Urinary bladder (tissue), 4 donors: Measurements from ENCODE around the gene ATXN1. TPM values are rescaled to one million over a fixed set of nuclear protein-coding genes. Genes with fewer than 3 reads are reported as not detected.
"Not testable (repeated sequence)": the region's sequence is repeated elsewhere in the genome, so short reads cannot be mapped to it uniquely, and the experiment has no call there.

Experiments used
- DNase-seq: peaks from one replicate; pipeline ENCODE4 v3.0.0-alpha.2; 2015; ENCODE audit errors: extremely low spot score
- H3K27ac ChIP-seq: one replicate; pipeline ENCODE4 v1.5.1; 2013; ENCODE audit warnings: low read depth, mild to moderate bottlenecking, moderate library complexity
- H3K36me3 ChIP-seq: one replicate; pipeline ENCODE4 v1.6.1; 2013; ENCODE audit warnings: mild to moderate bottlenecking, moderate library complexity; ENCODE audit not compliant: insufficient read depth
- H3K4me1 ChIP-seq: one replicate; pipeline ENCODE4 v1.6.1; 2013; ENCODE audit warnings: mild to moderate bottlenecking, moderate library complexity; ENCODE audit not compliant: insufficient read depth
- H3K4me3 ChIP-seq: one replicate; pipeline ENCODE4 v1.5.1; 2013; ENCODE audit warnings: low read depth, low read length
- WGBS: extraction: QIAGEN DNeasy Blood & Tissue Kit; methylation state at CpG from one replicate; pipeline ENCODE4 v1.1.7; 2013; 5-methylcytosine and 5-hydroxymethylcytosine counted together
- polyA plus RNA-seq: library from polyadenylated mRNA; stranded (reverse); fragments of 200-250 nt; gene quantifications from one replicate; pipeline ENCODE4 v1.2.3, GENCODE V29; 2013
- total RNA-seq: library from RNA; depleted of rRNA; stranded (reverse); fragments of >200 nt; gene quantifications from one replicate; pipeline ENCODE4 v1.2.3, GENCODE V29; 2014
- donor health status: healthy with polysubstance abuse.
- donor health status: healthy.

ATXN1 gene
- total and polyA plus RNA-seq, 2 donors, result 15.8 to 137 TPM

DNA sequence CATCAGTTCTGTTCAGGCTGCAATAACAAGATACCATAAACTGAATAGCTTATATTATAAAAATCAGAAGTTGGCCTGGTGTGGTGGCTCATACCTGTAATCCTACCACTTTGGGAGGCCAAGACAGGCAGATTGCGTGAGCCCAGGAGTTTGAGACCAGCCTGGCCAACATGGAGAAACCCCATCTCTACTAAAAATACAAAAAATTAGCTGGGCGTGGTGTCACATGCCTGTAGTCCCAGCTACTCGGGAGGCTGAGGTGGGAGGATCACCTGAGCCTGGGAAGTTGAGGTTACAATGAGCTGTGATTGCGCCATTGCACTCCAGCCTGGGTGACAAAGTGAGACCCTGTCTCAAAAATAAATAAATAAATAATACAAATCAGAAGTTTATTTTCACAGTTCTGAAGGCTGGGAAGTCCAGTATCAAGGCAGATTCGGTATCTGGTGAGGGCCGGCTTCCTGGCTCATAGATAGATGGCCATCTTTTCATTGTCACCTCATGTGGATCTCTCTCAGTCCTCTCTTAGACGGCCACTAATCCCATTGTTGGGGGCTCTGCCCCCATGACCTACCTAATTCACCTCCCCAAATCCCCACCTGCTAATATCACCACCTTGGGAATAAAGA is 491.7 kb downstream of the ATXN1 start:
- H3K36me3 ChIP-seq, H3K4me3 ChIP-seq, H3K4me1 ChIP-seq, DNase-seq, H3K27ac ChIP-seq: not testable (repeated sequence)
- WGBS, result 95% methylated on average over 7 of the region's 7 CpGs

GRCh38 chr6:16267428-16268263 is 493.6 kb downstream of the ATXN1 start:
- H3K4me3 ChIP-seq, result no peak overlapping the region
- WGBS, result 97% methylated on average over 23 of the region's 23 CpGs
- no peak for DNase-seq

GRCh38 chr6:16265351-16266341 is 495.6 kb downstream of the ATXN1 start:
- no peak for DNase-seq
- Histone ChIP-seq H3K36me3 (no peaks in the 10 kb centered on the region), H3K4me3 (no peak overlapping the region), H3K4me1 (no peaks in the 10 kb centered on the region), H3K27ac (no peak overlapping the region)
- 96% methylated on average over 31 of the region's 31 CpGs for WGBS

More at GRCh38 chr6:16267428-16268263, 493.6 kb downstream of the ATXN1 start:
- H3K36me3 ChIP-seq, result no peaks in the 10 kb centered on the region
- H3K4me1 ChIP-seq, result no peaks in the 10 kb centered on the region
- no peak overlapping the region for H3K27ac ChIP-seq

GRCh38 chr6:16264785-16265184 is 496.5 kb downstream of the ATXN1 start:
- WGBS, result 98% methylated on average over 2 of the region's 2 CpGs

DNA sequence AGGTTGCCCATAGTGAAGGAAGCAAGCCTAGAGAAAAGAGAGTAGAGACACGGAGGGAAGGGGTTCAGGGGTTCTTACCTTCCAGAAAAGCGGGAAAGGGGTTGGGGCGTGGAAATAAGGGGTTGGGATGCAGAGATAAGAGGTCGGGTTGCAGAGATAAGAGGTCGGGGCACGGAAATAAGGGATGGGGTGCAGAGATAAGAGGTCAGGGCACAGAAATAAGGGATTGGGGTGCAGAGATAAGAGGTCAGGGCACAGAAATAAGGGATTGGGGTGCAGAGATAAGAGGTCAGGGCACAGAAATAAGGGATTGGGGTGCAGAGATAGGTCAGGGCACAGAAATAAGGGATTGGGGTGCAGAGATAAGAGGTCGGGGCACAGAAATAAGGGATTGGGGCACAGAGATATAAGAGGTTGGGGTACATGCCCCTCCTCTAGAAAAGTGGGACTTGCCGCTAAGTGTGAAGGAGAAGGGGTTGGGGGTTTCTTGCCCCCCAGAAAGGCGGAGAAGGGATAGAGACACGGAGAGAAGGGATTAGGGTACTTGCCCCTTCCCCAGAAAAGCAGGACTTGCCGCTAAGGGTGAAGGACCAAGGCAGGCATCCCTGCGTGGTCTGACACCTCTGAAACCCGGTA is 497.7 kb downstream of the ATXN1 start:
- DNase-seq, H3K27ac ChIP-seq, H3K36me3 ChIP-seq, H3K4me3 ChIP-seq, H3K4me1 ChIP-seq: not testable (repeated sequence)
- WGBS, result 86% methylated on average over 13 of the region's 13 CpGs

More at GRCh38 chr6:16264785-16265184, 496.5 kb downstream of the ATXN1 start:
- H3K4me3 ChIP-seq, result no peak overlapping the region
- H3K4me1 ChIP-seq, result no peaks in the 10 kb centered on the region
- no peaks in the 10 kb centered on the region for H3K36me3 ChIP-seq
- no peak overlapping the region for H3K27ac ChIP-seq
- DNase-seq, result no peak

- not testable (repeated sequence) for DNase-seq, H3K36me3 ChIP-seq, H3K4me3 ChIP-seq, H3K4me1 ChIP-seq, H3K27ac ChIP-seq
- WGBS, result 79% methylated on average over 12 of the region's 12 CpGs
Observed at GRCh38 chr6:16262773-16263172, 498.5 kb downstream of the ATXN1 start.

DNA sequence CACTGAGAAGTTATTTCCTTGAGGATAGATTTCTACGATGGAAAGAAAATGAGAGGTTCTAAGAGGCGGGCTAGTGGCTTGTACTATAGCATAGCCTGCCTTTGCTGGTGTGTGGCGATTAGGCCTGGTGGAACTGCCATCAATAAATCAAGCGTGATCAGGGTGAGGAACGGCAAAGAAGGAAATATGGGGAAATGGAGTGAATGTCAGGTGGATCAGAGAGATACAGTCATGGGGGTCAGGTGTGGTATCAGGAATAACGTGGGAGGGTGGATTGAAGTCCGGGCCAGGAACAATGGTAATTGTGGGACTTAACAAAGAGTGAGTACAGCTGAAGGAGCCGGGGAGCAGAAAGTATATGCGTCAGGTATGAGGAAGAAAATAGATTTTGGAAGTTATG is 500.7 kb downstream of the ATXN1 start:
- not testable (repeated sequence) for H3K36me3 ChIP-seq, H3K4me1 ChIP-seq, H3K4me3 ChIP-seq, H3K27ac ChIP-seq, DNase-seq
- 88% methylated on average over 8 of the region's 9 CpGs for WGBS

DNA sequence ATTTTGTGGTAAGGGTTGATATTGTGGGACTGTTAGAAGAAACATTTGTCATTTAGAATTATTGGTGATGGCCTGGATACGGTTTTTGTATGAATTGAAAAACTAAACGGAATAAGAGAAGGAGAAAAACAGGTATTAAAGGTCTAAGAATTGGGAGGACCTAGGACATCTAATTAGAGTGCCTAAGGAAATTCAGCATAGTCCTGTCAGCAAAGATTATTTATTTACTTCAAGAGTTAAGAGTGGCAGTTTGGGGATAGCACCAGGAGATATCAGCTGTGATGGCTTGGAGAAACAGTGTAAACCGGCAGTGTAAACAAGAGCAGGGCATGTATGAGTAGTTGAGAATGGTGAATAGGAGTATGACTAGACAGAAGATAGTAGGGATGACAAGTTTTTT is 501.7 kb downstream of the ATXN1 start:
- not testable (repeated sequence) for H3K27ac ChIP-seq, H3K36me3 ChIP-seq, DNase-seq, H3K4me3 ChIP-seq, H3K4me1 ChIP-seq
- 90% methylated on average over 2 of the region's 3 CpGs for WGBS

GRCh38 chr6:16258709-16259075 is 502.6 kb downstream of the ATXN1 start:
- Histone ChIP-seq H3K36me3 (no peaks in the 10 kb centered on the region), H3K27ac (no peak overlapping the region), H3K4me1 (no peaks in the 10 kb centered on the region), H3K4me3 (no peak overlapping the region)
- no peak for DNase-seq
- WGBS, result 78% methylated on average over 6 of the region's 6 CpGs

- WGBS, result 64% methylated on average over 7 of the region's 7 CpGs
- H3K4me3 ChIP-seq, result no peak overlapping the region
- H3K27ac ChIP-seq, result no peak overlapping the region
- H3K4me1 ChIP-seq, result no peaks in the 10 kb centered on the region
- DNase-seq, result no peak
- H3K36me3 ChIP-seq, result no peaks in the 10 kb centered on the region
Observed at GRCh38 chr6:16257999-16258708, 503.1 kb downstream of the ATXN1 start.

- no peaks in the 10 kb centered on the region for H3K4me1 ChIP-seq
- WGBS, result 89% methylated on average over 2 of the region's 2 CpGs
- no peaks in the 10 kb centered on the region for H3K36me3 ChIP-seq
- H3K4me3 ChIP-seq, result no peak overlapping the region
- H3K27ac ChIP-seq, result no peak overlapping the region
- no peak for DNase-seq
Observed at GRCh38 chr6:16256781-16257180, 504.5 kb downstream of the ATXN1 start.

DNA sequence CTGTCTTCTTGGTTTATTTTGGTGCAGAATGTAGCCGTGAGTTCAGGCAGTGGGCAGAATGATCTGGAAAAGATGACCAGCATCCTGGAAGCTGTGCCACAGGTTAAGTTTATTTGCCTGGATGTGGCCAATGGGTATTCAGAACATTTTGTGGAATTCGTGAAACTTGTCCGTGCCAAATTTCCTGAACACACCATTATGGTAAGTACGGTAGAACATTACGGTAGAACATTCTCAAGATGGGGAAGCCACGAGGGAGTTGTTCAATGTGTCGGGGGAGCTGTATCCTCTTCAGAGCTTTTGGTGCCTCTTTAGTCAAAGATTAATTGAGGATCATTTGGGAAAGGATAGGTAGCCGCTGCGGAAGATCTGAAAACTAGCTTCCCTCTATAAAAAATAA is 506.7 kb downstream of the ATXN1 start:
- H3K4me3 ChIP-seq, result no peak overlapping the region
- DNase-seq, result no peak
- H3K27ac ChIP-seq, result no peak overlapping the region
- no peaks in the 10 kb centered on the region for H3K4me1 ChIP-seq
- WGBS, result 97% methylated on average over 9 of the region's 9 CpGs
- no peaks in the 10 kb centered on the region for H3K36me3 ChIP-seq
